ENCODE data around the gene PKHD1.
"Not testable (repeated sequence)": the region's sequence is repeated elsewhere in the genome, so short reads cannot be mapped to it uniquely, and the experiment has no call there.

Gene PKHD1

GRCh38 chr6:51927450-51927849 is 160.0 kb downstream of the PKHD1 start:
- DNase-seq (ENCODE audit: low read depth), result no peak
- in situ Hi-C loops (cut with HindIII; ENCODE audit: low sequenced_read_pairs), result no loop called here
- TF ChIP-seq CTCF (IDR thresholded peaks at IDR 0.05; ENCODE audit: low read depth, low read length, missing control alignments), result no peak
- no peak overlapping the region for H3K4me3 ChIP-seq (ENCODE audit: low read depth, low read length)

GRCh38 chr6:51926125-51926524 is 161.3 kb downstream of the PKHD1 start:
- H3K4me3 ChIP-seq (ENCODE audit: low read depth, low read length), result no peak overlapping the region
- no peak for TF ChIP-seq CTCF (IDR thresholded peaks at IDR 0.05; ENCODE audit: low read depth, low read length, missing control alignments)
- no peak for DNase-seq (ENCODE audit: low read depth)
- in situ Hi-C loops (cut with HindIII; ENCODE audit: low sequenced_read_pairs), result no loop called here

GRCh38 chr6:51922479-51922878 is 164.9 kb downstream of the PKHD1 start:
- DNase-seq (ENCODE audit: low read depth); in situ Hi-C loops (cut with HindIII; ENCODE audit: low sequenced_read_pairs); H3K4me3 ChIP-seq (ENCODE audit: low read depth, low read length): not testable (repeated sequence)

- in situ Hi-C loops (cut with HindIII; ENCODE audit: low sequenced_read_pairs); H3K4me3 ChIP-seq (ENCODE audit: low read depth, low read length); DNase-seq (ENCODE audit: low read depth): not testable (repeated sequence)
Measured at GRCh38 chr6:51918347-51918746, 169.1 kb downstream of the PKHD1 start.

GRCh38 chr6:51915098-51915497 is 172.3 kb downstream of the PKHD1 start:
- in situ Hi-C loops (cut with HindIII; ENCODE audit: low sequenced_read_pairs), result no loop called here
- DNase-seq (ENCODE audit: low read depth), result no peak
- H3K4me3 ChIP-seq (ENCODE audit: low read depth, low read length), result no peak overlapping the region
- no peak for TF ChIP-seq CTCF (IDR thresholded peaks at IDR 0.05; ENCODE audit: low read depth, low read length, missing control alignments)

- no peak for TF ChIP-seq CTCF (IDR thresholded peaks at IDR 0.05; ENCODE audit: low read depth, low read length, missing control alignments)
Measured at GRCh38 chr6:51913265-51913664, 174.1 kb downstream of the PKHD1 start.

GRCh38 chr6:51910851-51911250 is 176.6 kb downstream of the PKHD1 start:
- H3K4me3 ChIP-seq (ENCODE audit: low read depth, low read length), result no peak overlapping the region
- DNase-seq (ENCODE audit: low read depth), result no peak
- TF ChIP-seq CTCF (IDR thresholded peaks at IDR 0.05; ENCODE audit: low read depth, low read length, missing control alignments), result no peak
- in situ Hi-C loops (cut with HindIII; ENCODE audit: low sequenced_read_pairs), result no loop called here

More at GRCh38 chr6:51913265-51913664, 174.1 kb downstream of the PKHD1 start:
- in situ Hi-C loops (cut with HindIII; ENCODE audit: low sequenced_read_pairs), result no loop called here
- no peak overlapping the region for H3K4me3 ChIP-seq (ENCODE audit: low read depth, low read length)
- no peak for DNase-seq (ENCODE audit: low read depth)

GRCh38 chr6:51908243-51908642 is 179.2 kb downstream of the PKHD1 start:
- in situ Hi-C loops (cut with HindIII; ENCODE audit: low sequenced_read_pairs), result no loop called here
- no peak for TF ChIP-seq CTCF (IDR thresholded peaks at IDR 0.05; ENCODE audit: low read depth, low read length, missing control alignments)
- no peak for DNase-seq (ENCODE audit: low read depth)
- no peak overlapping the region for H3K4me3 ChIP-seq (ENCODE audit: low read depth, low read length)

All from astrocyte of the cerebellum (primary cell).